T-helper 2 cell treated with Interferon-gamma antibody and Interleukin-4, amounts not matched to agents 100 ng/mL and 5 ng/mL, for 36 hours (primary cell): Measurements from ENCODE around the gene SLC52A1. TPM values are rescaled to one million over a fixed set of nuclear protein-coding genes. Genes with fewer than 3 reads are reported as not detected.
"Not testable (repeated sequence)": the region's sequence is repeated elsewhere in the genome, so short reads cannot be mapped to it uniquely, and the experiment has no call there.

Experiments used
- intact Hi-C: fragments of 100-400 bp; cut with micrococcal nuclease; formaldehyde crosslinking; loops from one replicate; pipeline ENCODE4 v1.15.1; 2023
- total RNA-seq: library from RNA; stranded (reverse); gene quantifications from 2 replicates; pipeline ENCODE4 v1.2.3, GENCODE V29; 2022

SLC52A1 gene
- total RNA-seq, result 0.16 and 0.30 TPM in 2 replicates

DNA sequence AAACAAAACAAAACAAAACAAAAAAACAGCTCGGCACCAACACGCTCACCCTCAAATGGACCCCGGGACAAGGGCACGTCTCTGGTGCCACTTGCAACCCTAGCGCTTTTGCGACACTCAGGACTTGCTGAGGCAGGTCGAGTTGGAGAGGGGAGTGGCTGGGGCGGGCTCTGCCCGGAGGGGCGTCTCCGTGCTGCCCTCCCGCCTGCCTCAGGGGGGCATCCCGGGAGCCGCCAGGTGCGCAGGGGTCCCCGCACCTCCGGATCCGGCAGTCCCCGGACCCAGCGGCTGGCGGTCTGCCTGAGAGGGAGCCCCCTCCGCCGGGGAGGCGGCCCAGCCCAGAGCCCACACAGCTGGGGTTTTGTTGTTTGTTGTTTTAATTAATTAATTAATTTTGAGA is at the start of gene SLC52A1:
TSS of gene SLC52A1 (minus strand) at position 112 of the 400 bp plus-strand sequence. CDS start 820 bp downstream, outside the sequence.
- intact Hi-C loops, result no loop called here

DNA sequence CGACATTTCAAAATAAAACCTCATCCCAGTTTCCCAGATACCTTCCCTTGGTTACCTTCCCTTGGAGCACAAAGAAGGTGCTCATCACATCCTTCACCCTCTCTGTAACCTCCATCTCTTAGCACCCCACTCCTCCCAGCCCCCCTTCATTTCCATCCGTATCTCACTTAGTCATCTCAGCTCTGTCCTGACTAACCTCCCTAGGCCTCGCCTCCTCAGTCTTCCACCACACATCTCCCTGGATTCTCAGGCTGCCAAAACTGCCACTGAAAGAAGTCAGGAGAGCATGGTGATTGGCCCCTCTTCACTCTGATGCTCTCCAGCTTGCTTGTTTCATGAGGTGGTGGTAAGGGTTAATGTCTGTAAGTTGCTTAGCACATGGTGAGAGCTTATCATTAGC is 45.4 kb upstream of the SLC52A1 start:
- intact Hi-C loops, result no loop called here

DNA sequence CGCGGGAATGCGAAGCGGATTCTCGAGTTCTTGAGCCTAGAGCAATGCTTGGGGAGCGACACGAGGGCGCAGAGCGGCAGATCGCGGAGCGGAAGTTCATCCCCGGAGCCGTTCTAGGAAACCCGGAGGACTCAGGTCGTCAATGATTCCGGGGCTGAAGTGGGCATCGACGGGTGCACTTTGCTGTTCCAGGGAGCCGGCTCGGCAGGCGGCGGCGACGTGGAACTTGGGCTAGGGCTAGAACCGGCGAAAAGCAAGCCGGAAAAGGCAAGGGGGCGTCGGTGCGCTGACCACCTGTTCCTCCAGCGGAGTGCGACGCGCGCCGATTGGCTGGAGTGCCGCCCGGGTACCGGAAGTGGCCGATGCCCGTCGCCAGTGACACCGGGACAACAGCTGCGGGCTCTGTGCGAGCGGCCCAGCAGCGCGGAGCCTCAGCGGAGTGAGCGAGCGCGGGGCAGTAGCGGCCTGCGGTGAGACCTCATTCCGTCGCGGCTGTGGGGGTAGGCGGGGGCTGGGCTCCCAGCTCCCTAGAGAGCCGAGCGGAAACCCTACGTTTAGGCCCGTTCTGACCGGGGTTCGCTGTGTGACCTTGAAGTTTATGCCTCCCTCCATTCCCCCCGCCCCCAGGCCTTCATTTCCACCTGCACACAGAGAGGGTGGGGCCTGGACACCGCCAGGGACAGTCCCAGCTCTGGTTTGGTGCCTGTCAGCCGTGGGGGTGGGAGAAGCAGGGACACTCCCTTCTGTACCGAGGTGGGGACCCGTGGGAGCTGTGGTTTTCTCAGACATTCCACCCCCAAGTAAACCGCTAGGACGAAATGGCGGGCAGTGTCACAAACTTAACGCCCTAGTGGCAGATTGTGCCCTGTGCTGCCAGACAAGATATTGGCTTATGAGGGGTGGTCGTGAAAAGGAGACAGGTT is 43.1 kb upstream of the SLC52A1 start, which contains the start of gene ZFP3:
TSS of gene ZFP3 (plus strand) at position 362 of the 923 bp plus-strand sequence. CDS start 13,038 bp downstream, outside the sequence.
- intact Hi-C loops, result loop anchor here (1.0 to 2.0 kb wide), 2 partner anchors 34 to 112 kb away; partner anchors contain the start of gene ZNF594

DNA sequence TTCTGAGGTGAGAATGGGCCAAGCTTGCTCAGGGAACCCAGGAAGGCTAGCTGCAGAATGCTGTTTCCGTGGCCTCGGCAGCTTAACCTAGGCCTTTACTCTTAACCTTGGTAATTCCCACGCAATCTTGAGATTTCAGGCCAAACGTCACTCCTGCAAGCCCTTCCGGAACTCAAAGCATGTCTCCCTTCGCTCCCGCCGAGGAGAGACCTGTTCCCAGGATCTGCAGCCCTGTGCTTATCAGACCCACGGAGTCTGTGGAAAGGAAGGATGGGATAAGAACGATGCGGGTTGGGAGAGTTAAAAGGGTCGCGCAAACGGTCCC is 42.5 kb upstream of the SLC52A1 start:
- intact Hi-C loops, result loop anchor here (1.0 to 2.0 kb wide), 2 partner anchors 35 to 113 kb away; partner anchors contain the start of gene ZNF594

DNA sequence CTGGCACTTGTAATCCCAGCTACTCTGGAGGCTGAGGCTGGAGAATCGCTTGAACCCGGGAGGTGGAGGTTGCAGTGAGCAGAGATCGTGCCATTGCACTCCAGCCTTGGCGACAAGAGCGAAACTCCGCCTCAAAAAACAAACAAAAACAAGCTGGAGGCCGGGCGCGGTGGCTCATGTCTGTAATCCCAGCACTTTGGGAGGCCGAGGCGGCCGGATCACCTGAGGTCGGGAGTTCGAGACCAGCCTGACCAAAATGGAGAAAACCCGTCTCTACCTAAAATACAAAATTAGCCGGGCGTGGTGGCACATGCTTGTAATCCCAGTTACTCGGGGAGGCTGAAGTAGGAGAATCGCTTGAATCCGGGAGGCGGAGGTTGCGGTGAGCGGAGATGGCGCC is 42.0 kb upstream of the SLC52A1 start:
- intact Hi-C loops, result not testable (repeated sequence)

DNA sequence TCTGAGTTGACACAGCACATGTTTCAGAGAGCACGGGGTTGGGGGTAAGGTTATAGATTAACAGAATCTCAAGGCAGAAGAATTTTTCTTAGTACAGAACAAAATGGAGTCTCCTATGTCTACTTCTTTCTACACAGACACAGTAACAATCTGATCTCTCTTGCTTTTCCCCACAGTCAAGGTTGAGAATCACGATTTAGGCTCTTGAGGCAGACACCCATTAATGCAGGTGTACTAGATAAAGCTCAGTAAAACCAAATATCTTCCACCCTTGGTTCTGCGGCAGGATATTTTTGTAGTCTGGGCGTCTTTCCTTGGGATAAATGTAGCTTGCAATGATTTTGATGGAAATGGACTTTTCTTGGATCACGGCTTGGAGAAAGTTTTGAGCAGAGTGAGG is 40.2 kb upstream of the SLC52A1 start:
- intact Hi-C loops, result not testable (repeated sequence)

DNA sequence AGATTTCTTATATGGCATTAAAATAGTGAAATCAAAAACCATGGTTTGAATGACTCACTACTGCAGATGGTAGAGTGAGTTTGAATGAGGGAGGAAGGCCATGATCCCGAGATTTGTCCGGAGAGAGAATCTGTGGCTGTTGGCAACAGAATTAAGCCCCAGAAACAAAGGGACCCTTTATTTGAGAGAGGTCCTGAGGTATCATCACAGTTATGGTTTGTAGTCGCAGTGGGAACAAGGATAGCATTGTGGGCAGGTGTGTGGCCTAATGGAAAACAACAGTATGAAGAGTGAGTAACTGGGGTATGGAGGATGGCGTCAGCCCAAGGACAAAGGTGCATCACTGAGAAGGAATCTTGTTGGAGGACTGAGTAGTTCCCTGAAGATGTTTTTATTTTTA is 34.5 kb upstream of the SLC52A1 start:
- intact Hi-C loops, result no loop called here

DNA sequence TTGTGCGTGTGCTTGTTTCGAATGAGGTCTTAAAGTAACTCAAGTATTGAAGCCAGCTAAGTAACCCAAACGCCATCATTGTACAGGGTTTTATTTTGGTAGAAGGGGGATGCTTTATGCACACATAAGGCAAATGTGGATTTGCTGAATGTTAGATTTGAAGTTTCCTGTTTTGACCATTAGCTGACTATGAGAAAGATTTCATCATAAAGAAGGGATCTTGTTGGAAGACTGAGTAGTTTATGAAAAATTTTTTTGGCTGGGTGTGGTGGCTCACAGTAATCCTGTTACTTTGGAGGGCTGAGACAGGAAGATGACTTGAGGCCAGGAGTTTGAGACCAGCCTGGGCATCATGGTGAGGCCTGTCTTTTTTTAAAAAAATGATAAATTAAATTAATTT is 33.0 kb upstream of the SLC52A1 start:
- intact Hi-C loops, result no loop called here

DNA sequence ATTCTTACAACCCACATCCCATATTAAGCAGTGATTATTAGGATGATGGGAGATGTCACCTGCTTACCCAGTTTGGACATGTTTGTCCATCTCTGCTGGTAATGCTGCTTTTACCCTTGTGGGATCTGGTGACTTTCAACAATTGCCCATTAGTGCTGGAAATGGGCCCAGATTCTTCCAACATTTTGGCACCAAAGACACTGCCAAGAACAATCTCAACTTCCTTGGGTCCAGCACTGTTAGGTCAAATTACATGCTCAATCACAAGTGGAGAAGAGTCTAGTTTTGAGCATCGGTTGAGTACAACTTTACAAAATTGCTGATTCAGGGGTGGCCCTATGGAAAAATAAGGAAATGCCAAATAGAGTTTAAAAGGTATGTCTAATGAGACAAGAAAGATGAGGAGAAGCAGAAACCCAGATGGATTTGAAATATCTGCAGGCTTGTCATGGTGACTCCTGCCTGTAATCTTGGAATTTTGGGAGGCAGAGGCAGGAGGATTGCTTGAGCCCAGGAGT is 30.1 kb upstream of the SLC52A1 start:
- intact Hi-C loops, result no loop called here

DNA sequence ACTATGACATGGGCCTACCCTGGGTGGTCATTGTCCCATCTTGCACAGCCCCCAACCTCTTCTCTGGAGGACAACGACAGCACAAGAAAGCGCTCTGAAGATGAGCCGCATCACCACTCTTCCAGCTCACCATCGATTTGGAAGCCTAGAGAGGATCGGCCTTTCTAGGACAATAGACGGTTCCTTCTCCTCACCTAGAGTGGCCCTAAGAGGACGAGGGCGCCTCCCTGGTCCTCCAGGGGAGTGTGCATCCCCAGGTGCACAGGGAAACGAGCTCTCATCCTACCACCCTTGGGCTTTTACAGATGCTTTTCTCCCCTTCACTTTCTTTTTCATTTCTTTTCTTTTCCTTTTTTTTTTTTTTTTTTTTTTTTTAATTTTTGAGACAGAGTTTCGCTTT is 20.3 kb upstream of the SLC52A1 start:
- intact Hi-C loops, result no loop called here

DNA sequence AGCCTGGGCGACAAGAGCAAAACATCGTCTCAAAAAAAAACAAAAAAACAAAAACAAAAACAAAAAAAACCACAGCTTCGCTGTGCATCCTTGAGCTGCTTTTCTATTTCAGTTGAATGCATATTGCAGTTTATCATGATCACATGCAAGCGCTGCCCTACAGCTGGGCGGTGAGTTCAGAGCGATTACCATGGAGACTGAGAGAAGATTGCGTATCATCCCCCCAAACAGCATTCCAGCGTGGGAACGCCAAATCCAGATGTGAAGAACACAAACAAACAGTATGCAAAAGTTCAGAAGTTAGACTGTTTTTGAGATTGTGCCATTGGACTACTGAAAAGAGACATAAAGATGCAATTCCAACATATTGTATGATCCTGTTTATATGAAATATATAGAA is 15.1 kb upstream of the SLC52A1 start:
- intact Hi-C loops, result no loop called here

DNA sequence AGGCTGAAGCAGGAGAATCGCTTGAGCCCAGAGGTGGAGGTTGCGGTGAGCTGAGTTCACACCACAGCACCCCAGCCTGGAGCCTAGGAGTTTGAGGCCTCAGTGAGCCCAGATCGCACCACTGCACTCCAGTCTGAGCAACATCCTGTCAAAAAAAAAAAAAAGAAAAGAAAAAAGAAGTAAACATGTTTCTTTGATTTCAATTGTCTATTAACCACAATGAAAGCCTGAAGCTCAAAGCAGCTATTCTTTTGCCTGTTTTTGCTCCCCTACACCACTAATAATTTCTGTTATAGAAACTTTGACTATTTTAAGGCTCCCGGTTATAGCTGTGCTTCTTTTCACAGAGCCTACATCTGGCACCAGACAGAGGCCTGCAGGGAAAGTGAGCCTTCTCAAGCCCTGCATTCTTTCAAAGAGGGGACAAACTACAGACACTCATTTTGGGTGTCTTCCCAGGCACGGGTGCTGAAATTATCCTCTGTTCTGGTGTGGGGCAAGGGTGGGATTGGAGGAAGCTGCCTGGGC is 14.2 kb upstream of the SLC52A1 start:
- intact Hi-C loops, result no loop called here

DNA sequence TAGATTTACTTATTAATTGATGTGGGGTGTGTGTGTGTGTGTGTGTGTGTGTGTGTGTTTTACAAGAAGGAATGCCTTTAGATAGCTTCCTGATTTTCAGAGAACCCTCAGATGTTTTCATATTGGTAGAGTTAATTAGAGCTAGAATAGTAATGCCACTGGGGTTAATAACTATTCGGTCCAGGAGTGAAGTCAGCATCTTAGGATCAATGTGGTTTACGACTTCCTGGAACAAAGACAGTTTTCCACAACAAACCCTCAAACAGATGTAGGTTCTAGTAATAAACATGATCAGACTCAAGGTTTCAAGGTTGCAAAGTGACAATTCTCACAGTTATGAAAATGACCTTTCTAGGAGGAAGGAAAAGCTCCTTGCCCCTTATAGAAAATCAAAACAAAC is 12.2 kb upstream of the SLC52A1 start:
- intact Hi-C loops, result no loop called here

DNA sequence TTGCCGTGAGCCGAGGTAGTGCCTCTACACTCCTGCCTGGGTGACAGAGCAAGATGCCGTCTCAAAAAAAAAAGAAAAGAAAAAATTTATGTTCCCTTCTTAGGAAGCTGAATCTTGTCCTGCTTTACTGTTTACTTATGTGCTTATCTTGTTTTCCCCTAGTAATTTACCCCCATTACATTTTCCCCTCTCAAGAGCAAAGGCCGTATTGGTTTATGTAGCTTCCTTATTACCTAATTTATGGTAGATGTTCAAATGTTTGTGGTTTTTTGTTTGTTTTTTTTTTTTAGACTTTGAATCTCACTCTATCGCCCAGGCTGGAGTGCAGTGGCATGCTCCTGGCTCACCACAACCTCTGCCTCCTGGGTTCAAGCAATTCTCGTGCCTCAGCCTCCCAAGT is 10.3 kb upstream of the SLC52A1 start:
- intact Hi-C loops, result no loop called here

DNA sequence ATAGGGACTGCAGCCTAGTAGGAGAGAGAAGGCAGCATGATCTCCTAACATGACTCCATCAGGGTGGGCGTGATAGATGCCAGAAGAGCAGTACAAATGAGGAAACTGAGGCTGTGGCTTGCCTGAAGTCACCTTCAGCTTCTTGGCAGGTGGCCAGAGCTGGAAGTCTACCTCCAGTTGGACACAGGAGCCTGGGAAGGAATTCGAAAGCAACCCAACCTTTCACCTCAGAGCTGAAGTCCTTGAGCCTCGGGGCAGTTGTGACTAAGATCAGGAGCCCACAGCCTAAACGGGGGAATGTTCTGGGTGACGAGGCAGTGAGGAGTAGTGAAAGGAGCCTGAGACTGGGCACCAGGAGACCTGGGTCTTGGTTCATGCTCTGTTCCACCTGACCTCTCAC is 9.4 kb upstream of the SLC52A1 start:
- intact Hi-C loops, result no loop called here

DNA sequence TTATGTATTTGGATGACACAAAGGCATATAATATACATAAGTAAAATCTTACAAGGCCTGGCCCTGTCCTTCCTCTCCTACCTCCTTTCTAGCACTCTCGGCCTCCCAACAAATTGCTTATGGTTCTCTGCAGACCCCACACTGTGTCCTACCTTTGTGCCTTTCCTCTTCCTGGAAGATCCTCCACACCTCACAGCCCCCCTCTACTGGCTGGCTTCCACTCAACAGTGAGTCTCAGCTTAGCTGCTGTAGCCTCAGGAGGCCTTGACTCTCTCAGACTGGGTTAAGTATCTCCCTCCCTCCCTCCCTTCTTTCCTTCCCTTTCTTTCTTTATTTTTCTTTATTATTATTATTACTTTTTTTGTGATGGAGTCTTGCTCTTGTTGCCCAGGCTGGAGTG is 8.3 kb upstream of the SLC52A1 start:
- intact Hi-C loops, result no loop called here

DNA sequence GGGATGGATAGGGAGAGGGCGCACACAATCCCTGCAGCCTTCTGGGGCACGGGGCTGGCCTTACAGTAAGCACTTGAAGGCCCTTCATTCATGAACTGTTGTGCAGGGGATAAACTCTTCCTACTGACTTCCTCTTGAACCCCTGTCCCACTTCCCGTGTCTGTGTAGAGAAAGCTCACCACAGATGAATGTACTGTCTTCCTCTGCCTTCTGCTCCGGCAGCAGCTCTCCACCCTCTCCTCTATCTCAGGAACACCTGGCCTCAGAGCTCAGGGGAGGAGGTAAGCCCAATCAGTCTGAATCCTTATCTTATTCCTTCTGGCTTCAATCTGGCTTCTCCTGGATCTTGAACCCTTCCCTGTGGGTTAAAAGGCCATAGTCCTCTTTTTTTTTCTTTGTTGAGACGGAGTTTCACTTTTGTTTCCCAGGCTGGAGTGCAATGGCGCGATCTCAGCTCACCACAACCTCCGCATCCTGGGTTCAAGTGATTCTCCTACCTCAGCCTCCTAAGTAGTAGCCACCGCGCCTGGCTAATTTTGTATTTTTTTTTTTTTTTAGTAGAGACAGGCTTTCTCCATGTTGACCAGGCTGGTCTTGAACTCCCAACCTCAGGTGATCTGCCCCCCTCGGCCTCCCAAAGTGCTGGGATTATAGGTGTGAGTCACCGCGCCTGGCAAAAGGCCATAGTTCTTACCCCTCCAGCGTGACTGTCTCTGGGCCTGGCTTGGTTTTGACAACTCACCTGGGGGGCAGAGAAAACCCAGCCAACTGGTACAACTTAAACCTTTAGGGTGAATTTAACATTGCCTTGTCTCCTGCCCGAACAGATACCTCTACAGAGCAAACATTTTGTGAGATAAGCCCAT is 7.2 kb upstream of the SLC52A1 start:
- intact Hi-C loops, result no loop called here

DNA sequence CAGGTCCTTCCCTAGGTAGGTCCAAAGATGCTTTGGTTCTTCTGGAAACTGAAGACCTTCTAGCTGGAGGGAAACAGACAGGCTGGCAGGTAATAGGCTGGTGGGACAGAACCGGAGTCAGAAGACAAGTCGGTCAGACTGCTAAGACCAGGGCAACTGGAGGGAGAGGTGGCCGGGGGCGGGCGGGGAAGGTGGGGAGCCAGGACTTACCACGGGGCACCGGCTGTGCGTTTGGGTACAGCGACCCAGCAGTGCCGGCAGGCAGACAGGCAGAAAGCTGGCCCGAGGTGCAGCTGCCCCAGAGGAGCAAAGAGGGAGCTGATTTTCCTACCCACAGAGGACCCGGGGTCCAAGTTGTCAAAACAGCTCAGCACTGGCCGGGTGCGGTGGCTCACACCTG is 575 bp downstream of the SLC52A1 start:
- intact Hi-C loops, result no loop called here

DNA sequence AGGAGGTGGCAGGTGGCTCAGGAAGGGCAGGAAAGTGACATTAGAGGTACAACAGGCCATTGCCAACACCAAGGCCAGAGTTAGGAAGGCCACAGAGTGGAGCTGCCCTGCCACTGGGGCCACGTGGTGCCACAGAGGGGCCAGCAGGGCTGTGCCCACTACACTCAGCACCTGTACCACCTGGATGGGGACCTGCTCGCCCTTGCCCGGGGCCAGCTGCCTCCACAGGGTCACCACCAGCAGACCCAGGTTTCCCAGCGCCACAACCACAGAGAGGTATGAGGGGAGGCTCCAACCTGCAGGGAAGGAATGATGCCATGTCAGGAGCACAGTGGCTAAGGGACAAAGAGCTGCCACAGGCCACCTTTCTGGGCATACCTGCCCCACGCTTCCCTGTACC is 1.2 kb downstream of the SLC52A1 start:
- intact Hi-C loops, result no loop called here

DNA sequence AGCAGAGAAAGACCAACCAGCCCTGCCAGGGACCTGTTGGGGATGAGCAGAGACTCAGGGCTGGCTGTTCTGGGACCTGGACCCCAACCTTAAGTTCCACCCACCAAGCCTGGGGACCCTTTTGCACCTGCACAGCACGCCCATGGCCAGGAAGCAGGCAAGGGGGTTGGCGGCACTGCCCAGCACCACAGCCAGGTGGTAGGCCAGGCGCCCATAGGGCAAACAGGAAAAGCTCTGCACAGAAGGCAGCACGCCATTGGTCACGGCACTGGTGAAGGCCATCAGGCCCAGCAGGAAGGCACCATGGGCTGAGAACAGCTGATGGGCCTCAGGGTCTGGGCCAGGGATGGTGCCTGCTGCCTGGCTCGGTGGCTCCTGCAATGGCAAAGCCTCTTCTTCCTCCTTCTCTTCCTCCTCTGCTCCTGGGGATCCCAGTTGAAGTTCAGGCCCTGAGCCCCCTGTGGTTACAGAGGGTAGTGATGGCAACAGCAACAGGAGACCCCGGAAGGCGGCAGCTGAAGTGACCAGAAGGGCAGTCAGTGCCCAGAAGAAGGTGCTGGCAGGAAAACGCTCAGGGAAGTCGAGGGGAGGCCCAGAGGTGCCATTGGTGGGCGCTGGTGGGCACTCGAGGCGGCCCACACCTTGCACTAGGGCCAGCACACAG is 1.7 kb downstream of the SLC52A1 start:
- intact Hi-C loops, result no loop called here

DNA sequence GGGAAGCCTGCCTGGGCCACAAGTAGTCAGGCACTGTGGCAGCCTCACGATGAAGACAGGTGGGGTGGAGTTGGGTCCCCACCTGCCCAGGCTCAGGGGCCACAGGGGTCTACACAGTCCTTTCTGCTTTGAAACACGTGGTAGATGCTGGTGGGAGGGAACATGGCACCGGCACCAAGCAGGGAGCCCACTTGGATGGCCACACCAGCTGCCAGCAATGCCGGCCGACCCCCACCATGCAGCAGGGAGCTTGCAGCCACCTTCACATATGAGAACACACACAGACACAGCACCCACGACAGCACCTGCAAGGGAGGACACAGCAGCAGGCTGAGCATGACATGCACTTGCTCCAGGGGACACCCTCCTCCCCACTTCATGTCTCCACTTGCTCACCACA is 2.4 kb downstream of the SLC52A1 start:
- intact Hi-C loops, result no loop called here
